ENCODE measurements around the gene NUDT11. TPM values are rescaled to one million over a fixed set of nuclear protein-coding genes. Genes with fewer than 3 reads are reported as not detected.
"Not testable (repeated sequence)": the region's sequence is repeated elsewhere in the genome, so short reads cannot be mapped to it uniquely, and the experiment has no call there.

The NUDT11 gene
- total RNA-seq (ENCODE audit: low replicate concordance), result 11.8 and 13.9 TPM in 2 replicates

DNA sequence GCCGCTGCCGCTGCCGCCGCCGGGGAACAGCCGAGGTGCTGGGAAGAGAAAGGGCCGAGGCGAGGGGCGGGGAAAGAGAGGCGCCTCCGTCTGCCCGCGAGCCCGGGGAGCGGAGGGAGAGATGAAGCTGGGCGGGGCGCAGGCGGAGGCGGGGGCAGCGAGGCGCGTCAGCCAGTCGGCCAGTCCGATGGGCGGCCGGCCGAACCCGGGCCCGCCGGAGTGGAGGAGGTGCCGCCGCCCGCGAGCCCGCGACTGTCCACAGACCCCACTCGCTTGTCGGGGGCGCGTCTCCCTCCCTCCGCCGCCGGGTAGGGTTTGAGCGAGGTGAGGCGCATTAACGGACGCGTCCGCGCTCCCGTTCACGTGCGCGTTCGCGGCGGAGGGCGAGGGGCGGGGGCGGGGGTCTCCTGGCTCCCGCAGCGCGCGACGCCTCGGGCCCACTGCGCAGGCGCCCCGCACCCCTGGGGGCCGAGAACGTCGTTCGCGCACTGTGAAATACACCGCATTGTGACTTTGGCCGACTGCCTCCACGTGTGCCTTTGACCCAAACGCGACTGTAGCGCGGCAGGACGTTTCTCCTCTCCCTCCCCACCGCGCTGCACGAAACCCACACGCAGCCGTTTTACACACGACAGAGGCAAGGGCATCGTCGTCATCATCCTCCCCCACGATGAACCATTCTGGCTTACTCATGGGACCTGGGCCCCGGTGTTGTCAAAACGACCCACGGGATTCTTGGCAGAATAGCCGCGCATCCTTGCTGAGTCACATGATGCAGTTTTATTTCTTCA is at the start of gene NUDT11:
NUDT11 (minus strand) TSS at position 92 of the 791 bp plus-strand sequence. CDS start 148 bp downstream, outside the sequence.
- TF ChIP-seq, protein P1, sequence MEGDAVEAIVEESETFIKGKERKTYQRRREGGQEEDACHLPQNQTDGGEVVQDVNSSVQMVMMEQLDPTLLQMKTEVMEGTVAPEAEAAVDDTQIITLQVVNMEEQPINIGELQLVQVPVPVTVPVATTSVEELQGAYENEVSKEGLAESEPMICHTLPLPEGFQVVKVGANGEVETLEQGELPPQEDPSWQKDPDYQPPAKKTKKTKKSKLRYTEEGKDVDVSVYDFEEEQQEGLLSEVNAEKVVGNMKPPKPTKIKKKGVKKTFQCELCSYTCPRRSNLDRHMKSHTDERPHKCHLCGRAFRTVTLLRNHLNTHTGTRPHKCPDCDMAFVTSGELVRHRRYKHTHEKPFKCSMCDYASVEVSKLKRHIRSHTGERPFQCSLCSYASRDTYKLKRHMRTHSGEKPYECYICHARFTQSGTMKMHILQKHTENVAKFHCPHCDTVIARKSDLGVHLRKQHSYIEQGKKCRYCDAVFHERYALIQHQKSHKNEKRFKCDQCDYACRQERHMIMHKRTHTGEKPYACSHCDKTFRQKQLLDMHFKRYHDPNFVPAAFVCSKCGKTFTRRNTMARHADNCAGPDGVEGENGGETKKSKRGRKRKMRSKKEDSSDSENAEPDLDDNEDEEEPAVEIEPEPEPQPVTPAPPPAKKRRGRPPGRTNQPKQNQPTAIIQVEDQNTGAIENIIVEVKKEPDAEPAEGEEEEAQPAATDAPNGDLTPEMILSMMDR (IDR thresholded peaks at IDR 0.05; ENCODE audit: insufficient read depth, low read length), result no peak
- peak within 1 kb of the TSS; percentile 66 for H3K4me3 ChIP-seq (ENCODE audit: low read depth, low read length)
- DNase-seq (ENCODE audit: low read depth), result peak; percentile 48

DNA sequence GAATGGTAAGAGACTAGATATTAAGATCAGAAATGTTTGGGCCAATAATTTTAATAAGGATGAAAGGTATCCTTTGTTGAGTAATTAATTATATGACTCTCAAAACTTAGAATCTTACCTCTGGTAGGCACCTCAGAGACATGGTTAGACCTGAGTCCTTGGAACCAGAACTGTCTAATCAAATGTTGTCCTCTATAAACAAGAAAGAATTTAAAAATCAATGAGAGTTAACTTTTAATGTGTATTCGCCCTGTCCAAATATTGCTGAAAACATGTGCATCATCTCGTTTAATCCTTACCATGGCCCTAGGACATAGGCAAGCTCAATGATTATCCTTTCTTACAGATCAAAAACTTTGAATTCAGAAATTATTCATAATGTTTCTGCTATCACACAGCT is 24.0 kb upstream of the NUDT11 start:
- TF ChIP-seq, protein P1 (IDR thresholded peaks at IDR 0.05; ENCODE audit: insufficient read depth, low read length), result no peak
- no peak for DNase-seq (ENCODE audit: low read depth)

DNA sequence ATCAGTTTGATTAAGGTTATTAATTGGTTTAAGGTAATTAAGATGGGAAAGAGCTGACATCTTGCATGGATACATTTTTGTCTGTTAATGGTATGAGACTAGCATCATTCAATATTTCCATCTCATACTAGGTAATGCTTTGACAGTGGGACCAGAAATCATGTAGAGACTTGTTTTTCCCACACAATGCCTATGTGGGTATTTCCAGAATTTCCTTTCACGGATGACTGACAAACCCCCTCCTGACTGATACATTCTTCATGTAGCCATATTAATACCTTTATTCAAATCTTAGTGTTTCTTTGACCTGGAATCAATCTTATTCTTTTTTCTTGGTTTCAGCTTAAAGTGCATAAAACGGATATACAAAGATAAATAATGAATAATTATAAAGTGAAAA is 22.7 kb upstream of the NUDT11 start:
- not testable (repeated sequence) for DNase-seq (ENCODE audit: low read depth)

More for the DNA sequence above, 24.0 kb upstream of the NUDT11 start:
- no peak overlapping the region for H3K4me3 ChIP-seq (ENCODE audit: low read depth, low read length)

DNA sequence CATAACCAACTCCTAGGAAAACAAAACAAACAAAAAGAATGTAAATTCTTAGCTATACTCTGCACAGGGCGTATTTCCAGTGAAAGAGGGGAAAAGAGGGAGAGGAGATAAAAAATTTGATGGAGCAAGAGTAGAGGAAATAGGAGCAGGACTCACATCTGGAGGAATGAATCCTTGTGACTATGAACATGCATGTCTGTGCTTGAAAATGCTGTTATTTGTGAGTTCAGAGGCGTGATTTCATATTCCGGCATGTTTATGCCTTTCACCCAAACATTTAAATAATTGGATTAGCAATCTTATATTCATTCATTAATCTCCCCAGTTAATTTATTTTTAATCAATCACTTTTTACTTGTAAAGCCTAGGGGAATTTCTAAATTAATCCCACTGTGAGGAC is 11.2 kb upstream of the NUDT11 start:
- no peak overlapping the region for H3K4me3 ChIP-seq (ENCODE audit: low read depth, low read length)
- DNase-seq (ENCODE audit: low read depth), result no peak
- TF ChIP-seq, protein P1 (IDR thresholded peaks at IDR 0.05; ENCODE audit: insufficient read depth, low read length), result no peak

More for the DNA sequence above, 22.7 kb upstream of the NUDT11 start:
- H3K4me3 ChIP-seq (ENCODE audit: low read depth, low read length), result not testable (repeated sequence)

DNA sequence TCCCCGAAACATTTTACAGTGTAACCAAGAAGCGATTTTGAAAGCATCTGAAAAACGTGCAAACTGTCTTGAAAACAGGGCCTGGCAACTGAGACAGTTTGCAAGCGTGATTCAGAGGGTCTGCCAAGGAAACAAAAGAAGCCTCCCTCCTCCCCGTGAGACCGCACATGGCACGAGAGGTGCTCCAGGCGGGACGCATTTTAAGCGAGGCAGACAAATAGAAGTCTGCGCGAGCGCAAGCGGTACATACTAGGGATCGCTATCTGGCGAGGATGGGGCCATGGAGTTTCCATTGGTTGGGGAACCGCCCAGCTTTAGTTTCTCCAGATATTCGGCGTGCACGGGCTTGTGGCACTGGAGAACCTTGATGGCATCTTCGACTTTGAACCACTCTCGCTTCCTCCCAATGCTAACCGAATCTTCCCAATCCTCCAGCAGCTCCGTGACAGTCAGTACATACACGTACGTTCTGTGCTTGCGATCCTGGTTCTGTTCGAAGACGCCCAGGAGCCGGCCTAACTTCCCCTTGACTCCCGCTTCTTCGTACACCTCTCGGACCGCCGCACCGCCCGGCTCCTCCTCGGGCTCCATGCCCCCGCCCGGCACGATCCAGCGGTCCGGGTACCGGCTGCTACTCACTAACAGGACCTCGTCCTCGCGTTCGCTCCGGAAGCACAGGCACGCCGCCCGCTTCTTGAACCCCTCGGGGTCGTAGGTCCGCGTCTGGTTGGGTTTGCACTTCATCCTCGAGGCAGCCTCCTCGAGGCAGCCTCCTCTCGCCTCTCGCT is 497 bp downstream of the NUDT11 start:
- DNase-seq (ENCODE audit: low read depth), result peak; percentile 31
- peak overlapping the region; percentile 66 for H3K4me3 ChIP-seq (ENCODE audit: low read depth, low read length)

DNA sequence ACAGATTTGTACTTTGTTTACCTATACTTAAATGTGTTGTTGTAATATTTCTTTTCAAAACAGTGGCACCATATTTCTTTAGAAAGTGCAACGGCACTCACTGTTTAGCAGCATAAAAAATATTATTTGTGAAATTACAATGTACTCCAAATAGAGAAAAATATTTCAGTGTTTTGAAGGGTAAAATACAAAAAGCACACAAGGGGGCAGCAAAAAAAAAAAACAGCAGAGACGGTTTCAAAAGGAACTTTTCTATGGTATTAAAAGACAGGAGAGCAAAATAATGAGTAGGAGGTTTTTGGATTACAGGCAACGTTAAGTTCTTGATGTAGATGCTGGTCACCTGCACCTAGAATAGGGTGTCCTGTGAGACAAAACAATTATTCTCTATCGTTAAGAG is 2.0 kb downstream of the NUDT11 start:
- TF ChIP-seq, protein P1 (IDR thresholded peaks at IDR 0.05; ENCODE audit: insufficient read depth, low read length), result peak; percentile 33
- H3K4me3 ChIP-seq (ENCODE audit: low read depth, low read length), result no peak overlapping the region
- peak; percentile 27 for DNase-seq (ENCODE audit: low read depth)

DNA sequence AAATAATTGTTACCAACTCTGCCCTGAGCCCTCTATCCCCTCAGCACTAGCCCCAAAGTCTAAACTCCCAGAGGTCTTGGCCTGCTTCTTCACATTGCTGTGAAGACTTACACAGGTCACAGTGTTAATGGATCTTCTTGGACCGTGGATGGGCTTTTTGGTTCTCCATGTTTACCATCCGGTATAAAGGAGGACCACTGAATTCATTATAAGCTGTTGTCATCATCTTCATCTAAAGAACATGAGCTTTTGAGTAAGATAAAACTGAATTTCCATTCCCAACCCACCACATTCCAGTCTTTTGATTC is 8.5 kb downstream of the NUDT11 start:
- TF ChIP-seq, protein P1 (IDR thresholded peaks at IDR 0.05; ENCODE audit: insufficient read depth, low read length), result no peak
- peak; percentile 28 for DNase-seq (ENCODE audit: low read depth)
- no peak overlapping the region for H3K4me3 ChIP-seq (ENCODE audit: low read depth, low read length)

Measured in fibroblast of the aortic adventitia (primary cell).